Measurements from ENCODE around the gene EZR.

DNA sequence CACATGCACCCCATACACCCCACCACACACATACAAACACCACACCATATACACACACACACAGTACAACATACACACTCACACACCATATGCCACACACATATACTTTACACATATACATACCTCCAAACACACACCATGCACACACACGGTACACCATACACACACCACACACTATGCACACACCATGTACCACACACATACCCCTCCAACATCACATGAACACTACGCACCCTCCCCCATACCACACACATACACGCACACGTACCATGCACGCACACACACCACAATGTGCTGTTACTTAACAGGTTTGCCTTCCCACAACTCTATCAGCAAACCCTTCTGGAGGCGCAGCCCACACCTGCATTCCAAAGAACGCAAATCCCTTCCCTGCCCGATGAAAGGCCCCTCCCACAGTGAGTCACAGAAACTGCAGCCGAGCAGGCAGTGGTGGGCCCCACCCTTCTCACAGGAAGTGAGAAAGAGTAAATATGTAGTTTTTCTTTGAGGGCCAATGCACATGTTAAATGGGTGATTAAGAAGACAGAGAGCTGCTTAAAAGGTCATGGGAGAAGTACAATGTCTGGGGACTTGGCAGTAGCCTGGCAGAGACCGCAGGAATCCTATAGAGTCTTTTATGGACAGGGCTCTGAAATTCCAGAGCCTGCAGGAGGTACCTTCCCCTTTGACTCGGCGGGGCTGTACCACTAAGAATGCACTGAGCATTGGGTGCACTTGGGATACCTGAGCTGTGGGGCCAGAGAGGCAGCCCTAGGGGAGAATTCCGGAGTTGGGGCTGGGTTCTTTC, 34.1 kb upstream of the EZR start:
- TF ChIP-seq POLR2AphosphoS5 (IDR thresholded peaks at IDR 0.05; ENCODE audit: low read depth, low read length) (no peak), TAF1 (IDR thresholded peaks at IDR 0.05; ENCODE audit: borderline replicate concordance, insufficient read depth, low read length) (no peak), FOXP2 (optimal IDR thresholded peaks at IDR 0.05; ENCODE audit: borderline replicate concordance, extremely low read depth, extremely low read length, insufficient read depth) (peak; percentile 20)
